ENCODE data around the gene BPIFB4. TPM values are rescaled to one million over a fixed set of nuclear protein-coding genes. Genes with fewer than 3 reads are reported as not detected.

The BPIFB4 gene
- total RNA-seq, 2 donors from 2014 or later: not detected

DNA sequence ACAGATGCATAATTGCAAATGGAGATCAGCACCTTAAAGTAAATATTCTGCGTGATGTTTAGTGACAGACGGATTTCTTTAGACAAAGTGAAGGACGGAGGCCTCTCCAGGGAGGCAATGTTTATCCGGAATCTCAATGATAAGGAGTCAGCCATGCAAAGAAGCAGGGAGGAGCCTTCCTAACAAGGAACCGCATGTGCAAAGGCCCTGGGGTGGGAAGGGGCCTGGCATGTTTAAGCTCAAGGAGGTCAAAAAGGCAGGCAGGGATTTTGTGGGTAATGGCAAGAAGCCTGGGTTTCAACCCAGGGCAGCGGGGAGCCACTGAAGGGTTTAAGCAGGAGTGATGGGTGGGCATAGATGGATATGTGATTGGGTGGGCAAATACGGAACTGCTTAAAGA, 25.1 kb upstream of the BPIFB4 start:
- H3K4me1 ChIP-seq: no peaks in the 10 kb centered on the region
- no peaks in the 10 kb centered on the region for H3K36me3 ChIP-seq
- H3K4me3 ChIP-seq: no peak overlapping the region
- H3K27me3 ChIP-seq: no peaks in the 10 kb centered on the region
- no peaks in the 10 kb centered on the region for H3K9me3 ChIP-seq
- no peak overlapping the region for H3K27ac ChIP-seq
- TF ChIP-seq, protein P1, sequence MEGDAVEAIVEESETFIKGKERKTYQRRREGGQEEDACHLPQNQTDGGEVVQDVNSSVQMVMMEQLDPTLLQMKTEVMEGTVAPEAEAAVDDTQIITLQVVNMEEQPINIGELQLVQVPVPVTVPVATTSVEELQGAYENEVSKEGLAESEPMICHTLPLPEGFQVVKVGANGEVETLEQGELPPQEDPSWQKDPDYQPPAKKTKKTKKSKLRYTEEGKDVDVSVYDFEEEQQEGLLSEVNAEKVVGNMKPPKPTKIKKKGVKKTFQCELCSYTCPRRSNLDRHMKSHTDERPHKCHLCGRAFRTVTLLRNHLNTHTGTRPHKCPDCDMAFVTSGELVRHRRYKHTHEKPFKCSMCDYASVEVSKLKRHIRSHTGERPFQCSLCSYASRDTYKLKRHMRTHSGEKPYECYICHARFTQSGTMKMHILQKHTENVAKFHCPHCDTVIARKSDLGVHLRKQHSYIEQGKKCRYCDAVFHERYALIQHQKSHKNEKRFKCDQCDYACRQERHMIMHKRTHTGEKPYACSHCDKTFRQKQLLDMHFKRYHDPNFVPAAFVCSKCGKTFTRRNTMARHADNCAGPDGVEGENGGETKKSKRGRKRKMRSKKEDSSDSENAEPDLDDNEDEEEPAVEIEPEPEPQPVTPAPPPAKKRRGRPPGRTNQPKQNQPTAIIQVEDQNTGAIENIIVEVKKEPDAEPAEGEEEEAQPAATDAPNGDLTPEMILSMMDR (IDR thresholded peaks at IDR 0.05): no peak
- no peak for DNase-seq (ENCODE audit: low spot score)

DNA sequence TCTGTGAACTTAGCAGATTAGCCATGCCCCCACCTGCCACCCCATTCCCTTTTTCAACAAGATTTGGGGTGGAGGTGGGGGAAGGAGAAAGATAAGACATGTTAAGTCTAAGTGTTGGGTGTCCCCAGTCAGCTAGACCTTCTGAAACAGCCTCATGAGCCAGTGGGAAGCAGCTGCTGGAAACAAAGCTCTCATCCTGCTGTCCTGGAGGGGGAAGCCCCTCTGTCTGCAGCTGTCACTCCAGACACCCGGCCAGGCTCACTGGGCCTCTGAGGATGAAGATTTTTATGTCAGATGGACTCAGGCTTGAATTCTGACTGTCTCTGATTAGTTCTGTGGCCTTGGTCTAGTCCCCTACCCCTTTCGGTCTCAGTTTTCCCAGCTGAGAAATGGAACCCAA, 24.7 kb upstream of the BPIFB4 start:
- TF ChIP-seq, protein P1 (IDR thresholded peaks at IDR 0.05): no peak
- Histone ChIP-seq H3K27ac (no peak overlapping the region), H3K36me3 (no peaks in the 10 kb centered on the region), H3K4me3 (no peak overlapping the region), H3K27me3 (no peaks in the 10 kb centered on the region), H3K4me1 (no peaks in the 10 kb centered on the region), H3K9me3 (no peaks in the 10 kb centered on the region)
- no peak for DNase-seq (ENCODE audit: low spot score)

DNA sequence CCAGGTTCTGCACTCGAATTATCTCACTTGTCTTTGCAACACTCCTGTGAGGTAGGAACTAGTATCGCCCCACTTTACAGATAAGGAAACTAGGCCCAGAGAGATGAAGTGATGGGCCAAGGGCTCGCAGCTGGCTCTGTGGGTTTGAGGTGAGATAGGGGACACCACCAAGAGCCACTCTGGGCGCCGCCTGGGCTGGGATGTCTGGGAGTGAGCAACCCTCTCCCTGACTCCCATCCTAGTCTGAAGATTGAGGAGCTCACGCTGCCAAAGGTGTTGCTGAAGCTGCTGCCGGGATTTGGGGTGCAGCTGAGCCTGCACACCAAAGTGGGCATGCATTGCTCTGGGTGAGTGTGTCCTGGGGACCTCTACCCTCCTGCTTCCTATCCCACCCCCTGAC, 20.3 kb upstream of the BPIFB4 start:
- Histone ChIP-seq H3K27me3 (no peaks in the 10 kb centered on the region), H3K4me1 (no peaks in the 10 kb centered on the region), H3K4me3 (no peak overlapping the region), H3K27ac (no peak overlapping the region), H3K36me3 (no peaks in the 10 kb centered on the region), H3K9me3 (no peaks in the 10 kb centered on the region)
- DNase-seq (ENCODE audit: low spot score): no peak
- TF ChIP-seq, protein P1 (IDR thresholded peaks at IDR 0.05): no peak

DNA sequence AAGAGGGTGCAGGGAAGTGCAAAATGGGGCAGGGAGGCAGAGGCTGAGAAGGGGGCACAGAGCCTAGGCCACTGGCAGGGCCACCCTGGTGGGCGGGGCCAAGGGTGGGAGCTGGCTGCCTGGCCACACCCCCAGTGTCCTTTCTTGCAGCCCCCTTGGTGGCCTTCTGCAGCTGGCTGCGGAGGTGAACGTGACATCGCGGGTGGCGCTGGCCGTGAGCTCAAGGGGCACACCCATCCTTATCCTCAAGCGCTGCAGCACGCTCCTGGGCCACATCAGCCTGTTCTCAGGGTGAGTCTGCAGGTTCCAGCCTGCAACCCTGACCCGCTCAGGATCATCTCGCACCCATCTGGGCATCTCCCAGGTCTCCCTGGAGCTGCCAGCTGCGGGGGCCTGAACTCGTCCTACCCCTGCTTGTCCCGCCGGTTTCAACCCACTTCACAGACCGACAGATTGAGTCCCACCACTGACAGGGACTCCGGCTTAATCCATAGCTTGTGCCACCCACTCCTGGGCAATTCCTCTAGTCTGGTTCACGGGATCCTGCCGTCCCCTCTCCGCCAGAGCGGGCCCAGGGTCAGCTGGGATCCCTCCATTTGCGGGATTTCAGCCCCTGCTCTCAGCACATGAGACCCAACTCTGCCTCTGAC, 19.6 kb upstream of the BPIFB4 start:
- Histone ChIP-seq H3K4me3 (no peak overlapping the region), H3K27me3 (no peaks in the 10 kb centered on the region), H3K27ac (no peak overlapping the region), H3K9me3 (no peaks in the 10 kb centered on the region), H3K36me3 (no peaks in the 10 kb centered on the region), H3K4me1 (no peaks in the 10 kb centered on the region)
- DNase-seq (ENCODE audit: low spot score): no peak
- TF ChIP-seq, protein P1 (IDR thresholded peaks at IDR 0.05): no peak

DNA sequence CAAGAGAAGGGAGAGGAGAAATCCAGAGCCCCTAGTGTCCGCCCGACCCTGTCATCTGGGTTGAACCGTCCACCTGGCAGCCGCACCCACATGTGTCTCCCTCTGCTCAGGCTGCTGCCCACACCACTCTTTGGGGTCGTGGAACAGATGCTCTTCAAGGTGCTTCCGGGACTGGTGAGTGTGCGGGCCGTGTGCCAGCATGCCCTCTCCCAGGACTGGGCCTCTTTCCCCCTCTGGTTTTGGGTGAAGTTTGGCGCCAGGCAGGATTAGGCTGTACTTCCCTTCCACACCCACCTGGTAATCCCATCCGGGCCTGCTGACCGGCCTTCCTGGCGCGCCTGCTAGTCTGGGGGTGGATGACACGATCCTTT, 17.8 kb upstream of the BPIFB4 start:
- no peak for DNase-seq (ENCODE audit: low spot score)
- no peaks in the 10 kb centered on the region for H3K36me3 ChIP-seq
- TF ChIP-seq, protein P1 (IDR thresholded peaks at IDR 0.05): no peak

More for the DNA sequence above, 17.8 kb upstream of the BPIFB4 start:
- no peak overlapping the region for H3K27ac ChIP-seq
- H3K27me3 ChIP-seq: no peaks in the 10 kb centered on the region
- no peaks in the 10 kb centered on the region for H3K9me3 ChIP-seq
- H3K4me3 ChIP-seq: no peak overlapping the region
- H3K4me1 ChIP-seq: no peaks in the 10 kb centered on the region

Measured in right atrium auricular region (tissue), 2 donors.